HUES6 (cell line): ENCODE measurements around the gene PLS1.
"Not testable (repeated sequence)": the region's sequence is repeated elsewhere in the genome, so short reads cannot be mapped to it uniquely, and the experiment has no call there.

Experiments used
- H3K27ac ChIP-seq: 2 replicates; pipeline ENCODE4 v1.7.0; 2013; ENCODE audit warnings: low read depth, mild to moderate bottlenecking, low read length, inconsistent platforms
- H3K27me3 ChIP-seq: 2 replicates; pipeline ENCODE4 v1.6.1; 2013; ENCODE audit warnings: low read length; ENCODE audit not compliant: control insufficient read depth, insufficient read depth
- H3K36me3 ChIP-seq: 2 replicates; pipeline ENCODE4 v1.6.1; 2013; ENCODE audit warnings: low read length; ENCODE audit not compliant: control insufficient read depth, insufficient read depth
- H3K4me1 ChIP-seq: 2 replicates; pipeline ENCODE4 v1.6.1; 2013; ENCODE audit warnings: low read length; ENCODE audit not compliant: control insufficient read depth, insufficient read depth
- H3K4me3 ChIP-seq: 2 replicates; pipeline ENCODE4 v1.5.1; 2013; ENCODE audit warnings: low read depth, low read length
- H3K9ac ChIP-seq: one replicate; pipeline ENCODE4 v1.6.1; 2013; ENCODE audit warnings: mild to moderate bottlenecking, low read length
- H3K9me3 ChIP-seq: 2 replicates; pipeline ENCODE4 v1.6.1; 2013; ENCODE audit warnings: low read depth, low read length; ENCODE audit not compliant: control insufficient read depth, insufficient read depth

PLS1 gene

DNA sequence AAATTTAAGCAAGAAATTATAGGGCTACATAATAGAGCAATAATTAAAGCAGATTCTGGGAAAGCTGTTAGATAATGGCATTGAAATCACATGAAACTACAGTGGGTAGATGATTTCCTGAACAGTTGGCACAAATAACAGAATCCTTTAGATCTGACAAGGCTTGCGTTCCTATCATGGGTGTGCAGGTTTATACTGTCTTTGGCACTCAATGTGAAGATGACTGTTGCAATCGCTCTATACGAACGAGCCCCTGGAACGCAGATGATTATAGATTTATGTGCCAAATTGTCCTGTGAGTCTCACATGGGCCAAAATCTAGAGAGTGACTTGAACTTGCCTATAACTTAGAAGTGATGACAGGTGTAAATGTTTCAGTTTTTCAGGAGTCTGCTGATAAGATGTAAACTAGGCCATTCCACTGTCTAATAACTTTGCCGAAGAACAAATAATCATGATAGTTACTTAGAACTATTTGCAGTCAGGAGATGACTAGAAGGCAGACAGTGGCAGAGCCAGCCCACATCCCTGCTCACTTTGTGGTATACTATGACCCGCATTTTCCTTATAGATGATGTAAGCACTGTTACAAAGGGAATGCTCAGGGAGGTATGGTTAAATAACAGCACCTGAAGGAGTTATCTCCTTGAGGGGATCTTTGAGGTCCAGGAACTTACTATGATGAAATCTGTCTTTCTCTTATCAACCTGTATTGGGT lies 97.1 kb downstream of the PLS1 start:
- no peak overlapping the region for H3K27ac ChIP-seq
- no peaks in the 10 kb centered on the region for H3K9me3 ChIP-seq
- H3K9ac ChIP-seq, result no peak overlapping the region
- H3K4me3 ChIP-seq, result no peak overlapping the region
- no peaks in the 10 kb centered on the region for H3K36me3 ChIP-seq
- no peaks in the 10 kb centered on the region for H3K4me1 ChIP-seq
- no peaks in the 10 kb centered on the region for H3K27me3 ChIP-seq

DNA sequence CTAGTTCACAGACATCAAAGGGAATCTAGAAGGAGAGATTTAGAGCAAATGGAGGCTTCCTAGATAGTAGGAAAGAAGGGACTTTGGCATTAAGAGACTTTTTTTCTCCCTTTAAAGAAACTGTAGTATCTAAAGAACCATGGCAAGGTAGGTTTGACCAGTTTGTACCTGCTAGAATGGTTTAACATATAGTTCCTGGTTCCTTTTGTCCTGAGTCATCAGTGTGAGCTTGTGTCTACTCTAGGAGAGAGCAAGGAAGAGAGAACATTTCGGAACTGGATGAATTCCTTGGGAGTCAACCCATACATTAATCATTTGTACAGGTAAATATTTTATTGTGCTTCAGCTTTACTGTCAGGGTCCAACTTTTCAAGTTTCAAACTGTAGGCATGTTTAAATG lies 98.0 kb downstream of the PLS1 start:
- Histone ChIP-seq H3K9me3 (no peaks in the 10 kb centered on the region), H3K4me3 (no peak overlapping the region), H3K9ac (no peak overlapping the region), H3K27me3 (no peaks in the 10 kb centered on the region), H3K36me3 (no peaks in the 10 kb centered on the region), H3K4me1 (no peaks in the 10 kb centered on the region), H3K27ac (no peak overlapping the region)

DNA sequence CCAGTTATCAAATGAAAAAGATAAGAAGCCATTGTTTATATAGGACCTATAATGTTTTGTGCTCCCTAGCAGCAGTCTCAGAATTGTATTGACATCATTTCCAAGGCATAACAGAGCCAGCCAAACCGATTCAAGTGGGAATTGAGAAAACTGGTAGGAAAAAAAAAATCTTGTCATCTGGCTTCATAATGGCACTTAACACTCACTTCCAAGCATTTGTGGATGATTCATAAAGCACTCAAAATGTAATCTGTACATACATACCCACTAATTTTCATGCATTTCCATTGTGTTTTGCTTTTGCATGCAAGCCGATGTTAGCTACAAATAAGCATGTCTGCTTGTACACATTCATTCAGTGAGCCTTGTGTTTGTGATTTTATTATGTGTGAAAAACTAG lies 109.0 kb downstream of the PLS1 start:
- Histone ChIP-seq H3K9me3 (no peaks in the 10 kb centered on the region), H3K27me3 (no peaks in the 10 kb centered on the region), H3K4me1 (no peaks in the 10 kb centered on the region), H3K9ac (no peak overlapping the region), H3K4me3 (no peak overlapping the region), H3K36me3 (no peaks in the 10 kb centered on the region), H3K27ac (no peak overlapping the region)

DNA sequence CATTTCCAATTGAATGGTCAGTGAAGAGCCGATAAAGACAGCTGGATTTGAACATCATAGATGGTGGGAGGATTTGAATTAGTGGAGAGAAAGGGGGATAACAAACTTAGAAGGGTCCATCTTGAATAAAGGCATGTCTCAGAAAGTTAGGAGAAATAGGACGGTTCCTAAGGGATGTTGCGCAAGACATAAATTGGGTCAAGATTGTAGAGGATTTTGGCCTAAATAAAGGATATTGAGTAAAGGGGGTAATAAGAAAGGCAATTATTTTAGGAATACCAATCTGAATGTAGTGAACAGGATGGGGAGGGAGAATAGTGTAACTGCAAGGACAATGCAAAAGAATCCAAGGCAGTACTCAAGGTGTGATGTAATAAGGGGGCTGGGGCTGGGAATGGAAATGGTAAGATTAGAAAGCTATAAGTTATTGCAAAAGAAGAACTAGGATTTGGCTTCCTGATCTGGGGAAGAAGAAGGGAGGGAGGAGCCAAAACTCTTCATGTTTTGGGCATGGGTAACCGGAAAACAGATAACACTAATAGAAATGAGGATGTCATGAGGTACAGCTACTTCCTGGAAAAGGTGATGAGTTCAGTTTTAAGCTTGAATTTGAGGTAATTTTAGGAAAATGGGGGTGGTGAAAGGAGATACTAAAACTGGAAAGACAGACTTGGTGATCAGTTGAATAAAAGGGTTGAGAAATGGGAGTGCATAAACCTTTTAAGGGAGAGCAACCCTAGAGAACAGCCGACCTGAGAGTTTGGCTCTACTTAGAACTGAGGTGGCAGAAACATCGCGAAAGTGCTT lies 110.3 kb downstream of the PLS1 start:
- H3K9me3 ChIP-seq, result no peaks in the 10 kb centered on the region
- H3K36me3 ChIP-seq, result no peaks in the 10 kb centered on the region
- no peak overlapping the region for H3K4me3 ChIP-seq
- no peak overlapping the region for H3K9ac ChIP-seq
- no peak overlapping the region for H3K27ac ChIP-seq
- H3K27me3 ChIP-seq, result no peaks in the 10 kb centered on the region
- H3K4me1 ChIP-seq, result no peaks in the 10 kb centered on the region

DNA sequence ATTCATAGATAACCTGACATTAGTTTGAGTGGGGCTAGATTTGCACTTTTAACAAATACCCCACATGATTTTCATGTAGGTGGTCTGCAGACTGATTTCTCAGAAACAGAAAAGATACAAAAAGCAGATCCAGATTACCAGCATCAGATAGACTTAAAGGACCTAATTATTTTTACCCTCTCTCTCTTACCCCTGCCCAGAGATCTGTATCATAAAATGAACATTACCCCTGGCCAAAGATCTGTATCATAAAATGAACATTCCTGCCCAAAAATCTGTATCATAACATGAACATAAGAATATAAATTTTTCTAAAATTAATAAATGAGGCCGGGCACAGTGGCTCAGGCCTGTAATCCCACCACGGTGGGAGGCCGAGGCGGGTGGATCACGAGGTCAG lies 113.0 kb downstream of the PLS1 start:
- no peak overlapping the region for H3K27ac ChIP-seq
- H3K4me3 ChIP-seq, result no peak overlapping the region
- H3K9ac ChIP-seq, result no peak overlapping the region
- no peaks in the 10 kb centered on the region for H3K4me1 ChIP-seq
- no peaks in the 10 kb centered on the region for H3K27me3 ChIP-seq
- no peaks in the 10 kb centered on the region for H3K9me3 ChIP-seq
- no peaks in the 10 kb centered on the region for H3K36me3 ChIP-seq

DNA sequence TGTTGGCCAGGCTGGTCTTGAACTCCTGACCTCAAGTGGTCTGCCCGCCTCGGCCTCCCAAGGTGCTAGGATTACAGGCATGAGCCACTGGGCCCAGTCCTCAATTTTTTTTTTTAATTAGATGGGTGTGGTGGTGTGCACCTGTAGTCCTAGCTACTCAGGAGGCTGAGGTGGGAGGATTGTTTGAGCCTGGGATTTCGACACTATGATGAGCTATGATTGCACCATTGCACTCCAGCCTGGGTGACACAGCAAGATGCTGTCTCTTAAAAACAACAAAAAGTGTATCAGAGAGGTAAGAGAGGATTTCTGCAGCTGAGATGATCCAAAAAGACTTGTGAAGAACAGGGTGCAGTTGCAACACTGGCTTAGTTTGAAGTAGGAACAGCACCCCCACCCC lies 118.7 kb downstream of the PLS1 start:
- not testable (repeated sequence) for H3K4me3 ChIP-seq, H3K27me3 ChIP-seq

DNA sequence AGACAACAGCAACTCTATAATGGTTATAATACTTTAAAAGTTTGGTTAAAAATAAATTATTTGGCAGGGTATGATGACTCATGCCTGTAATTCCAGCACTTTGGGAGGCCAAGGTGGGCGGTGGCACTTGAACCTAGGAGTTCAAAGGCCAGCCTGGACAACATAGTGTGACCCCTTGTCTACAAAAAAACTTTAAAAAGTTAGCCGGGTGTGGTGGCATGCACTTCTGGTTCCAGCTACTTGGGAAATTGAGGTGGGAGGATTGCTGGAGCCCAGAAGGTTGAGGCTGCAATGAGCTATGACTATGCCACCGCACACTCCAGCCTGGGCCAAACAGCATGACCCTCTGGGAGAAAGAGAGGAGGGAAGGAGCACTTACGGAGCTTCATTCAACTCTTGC lies 119.9 kb downstream of the PLS1 start:
- Histone ChIP-seq H3K27ac (no peak overlapping the region), H3K36me3 (no peaks in the 10 kb centered on the region), H3K4me1 (no peaks in the 10 kb centered on the region), H3K27me3 (no peaks in the 10 kb centered on the region), H3K4me3 (no peak overlapping the region), H3K9ac (no peak overlapping the region), H3K9me3 (no peaks in the 10 kb centered on the region)

More for the DNA sequence above, 118.7 kb downstream of the PLS1 start:
- not testable (repeated sequence) for H3K9ac ChIP-seq, H3K9me3 ChIP-seq, H3K36me3 ChIP-seq, H3K4me1 ChIP-seq, H3K27ac ChIP-seq

DNA sequence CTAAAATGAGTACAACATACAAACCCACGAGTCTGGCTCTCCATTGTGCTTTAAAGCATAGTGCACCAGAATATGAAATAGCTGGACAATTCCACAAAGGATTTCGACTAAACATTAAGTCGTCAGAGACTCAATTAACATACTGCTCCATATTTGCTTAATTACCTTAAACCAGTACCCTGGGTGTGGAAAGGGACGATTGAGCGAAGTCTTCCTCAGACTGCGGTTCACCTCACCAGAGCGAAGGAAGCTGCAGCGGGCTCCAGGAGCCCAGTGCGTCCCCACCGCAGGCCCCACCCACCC lies 127.4 kb downstream of the PLS1 start:
- Histone ChIP-seq H3K4me1 (no peaks in the 10 kb centered on the region), H3K27ac (no peak overlapping the region), H3K9ac (peak overlapping the region; percentile 31), H3K27me3 (no peaks in the 10 kb centered on the region), H3K9me3 (no peaks in the 10 kb centered on the region), H3K4me3 (peak overlapping the region; percentile 81), H3K36me3 (no peaks in the 10 kb centered on the region)

DNA sequence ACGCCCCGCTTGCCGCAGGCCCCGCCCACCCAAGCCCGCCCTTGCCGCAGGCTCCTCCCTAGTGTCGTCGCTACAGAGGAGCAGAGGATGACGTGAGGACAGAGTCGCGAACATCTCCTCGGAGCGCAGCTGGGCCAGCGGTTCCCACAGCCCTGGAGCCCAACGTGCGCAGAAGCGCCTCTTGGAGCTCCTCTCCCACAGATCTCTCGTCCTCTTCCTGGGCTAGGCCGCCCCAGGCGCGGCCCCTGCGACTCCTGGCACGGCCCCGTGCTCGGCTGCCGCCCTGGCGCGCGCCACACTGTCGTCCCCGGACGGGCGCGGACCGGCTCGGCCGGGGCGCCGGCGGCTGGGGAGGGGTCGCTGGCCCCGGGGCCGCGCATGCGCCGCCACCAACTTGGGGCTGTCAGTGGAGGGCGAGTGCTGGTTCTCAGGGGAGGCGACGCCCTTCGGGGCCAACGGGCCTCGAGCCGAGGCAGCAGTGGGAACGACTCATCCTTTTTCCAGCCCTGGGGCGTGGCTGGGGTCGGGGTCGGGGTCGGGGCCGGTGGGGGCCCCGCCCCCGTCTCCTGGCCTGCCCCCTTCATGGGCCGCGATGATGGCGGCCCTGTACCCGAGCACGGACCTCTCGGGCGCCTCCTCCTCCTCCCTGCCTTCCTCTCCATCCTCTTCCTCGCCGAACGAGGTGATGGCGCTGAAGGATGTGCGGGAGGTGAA lies 127.9 kb downstream of the PLS1 start, which contains the start of gene TRPC1:
Gene TRPC1, plus strand, starts transcription at position 67 of the 714 bp plus-strand sequence. Its CDS starts 526 bp downstream, at position 593.
- Histone ChIP-seq H3K4me3 (peak within 1 kb of the TSS; percentile 81), H3K27ac (peak within 1 kb of the TSS; percentile 60), H3K9ac (peak within 1 kb of the TSS; percentile 84), H3K36me3 (no peaks in the 10 kb centered on the region), H3K9me3 (no peaks in the 10 kb centered on the region), H3K4me1 (no peaks in the 10 kb centered on the region), H3K27me3 (no peaks in the 10 kb centered on the region)

DNA sequence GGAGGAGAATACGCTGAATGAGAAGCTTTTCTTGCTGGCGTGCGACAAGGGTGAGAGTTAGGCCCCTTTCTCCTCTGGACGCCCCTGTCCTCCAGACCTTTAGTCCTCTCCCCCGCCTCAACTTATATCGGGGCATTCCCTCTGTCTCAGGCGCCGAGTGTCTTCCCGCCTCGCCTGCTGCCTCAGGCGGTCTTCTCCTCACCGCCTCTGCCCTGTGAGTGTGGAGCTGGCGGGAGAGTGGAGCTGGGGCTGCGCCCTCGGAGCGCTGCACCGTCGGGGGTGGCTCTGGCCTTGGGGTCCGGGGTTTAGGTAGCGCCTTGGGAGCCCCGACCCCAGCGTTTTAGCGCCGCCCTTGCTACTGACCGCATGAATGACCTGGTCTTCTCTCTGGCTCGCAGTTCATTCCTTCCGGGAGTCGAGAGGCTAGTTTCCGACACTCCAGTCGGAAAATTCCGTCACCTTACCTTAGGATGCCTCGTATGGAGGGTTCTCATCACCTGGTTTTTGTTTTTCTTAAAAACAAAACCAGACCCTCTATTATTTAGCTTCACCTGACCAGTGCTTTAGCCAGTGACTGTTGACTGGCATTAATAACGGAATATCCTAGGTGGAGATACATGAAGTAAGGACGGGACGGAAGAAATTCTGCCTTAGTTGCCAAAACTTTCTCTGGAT lies 128.6 kb downstream of the PLS1 start:
- H3K9me3 ChIP-seq, result no peaks in the 10 kb centered on the region
- peak overlapping the region; percentile 60 for H3K27ac ChIP-seq
- H3K4me3 ChIP-seq, result peak overlapping the region; percentile 81
- H3K27me3 ChIP-seq, result no peaks in the 10 kb centered on the region
- peak overlapping the region; percentile 73 for H3K9ac ChIP-seq
- no peaks in the 10 kb centered on the region for H3K4me1 ChIP-seq
- H3K36me3 ChIP-seq, result no peaks in the 10 kb centered on the region
